Stimulated activated CD8-positive, alpha-beta memory T cell treated with anti-CD3 and anti-CD28 coated beads, Interleukin-7, amount 100 ng/mL, for 1 hour (primary cell): ENCODE results near the gene POLR2H.

Source experiments
- DNase-seq, 2 donors: peaks; one replicate each; pipeline ENCODE4 v3.0.0-alpha.2; 2020; ENCODE audit warnings: low read depth in 2 of 2

The POLR2H gene

GRCh38 chr3:184371570-184372018 lies 10.1 kb downstream of the POLR2H start:
- peak in 1 of 2 donors; percentile 33 for DNase-seq

DNA sequence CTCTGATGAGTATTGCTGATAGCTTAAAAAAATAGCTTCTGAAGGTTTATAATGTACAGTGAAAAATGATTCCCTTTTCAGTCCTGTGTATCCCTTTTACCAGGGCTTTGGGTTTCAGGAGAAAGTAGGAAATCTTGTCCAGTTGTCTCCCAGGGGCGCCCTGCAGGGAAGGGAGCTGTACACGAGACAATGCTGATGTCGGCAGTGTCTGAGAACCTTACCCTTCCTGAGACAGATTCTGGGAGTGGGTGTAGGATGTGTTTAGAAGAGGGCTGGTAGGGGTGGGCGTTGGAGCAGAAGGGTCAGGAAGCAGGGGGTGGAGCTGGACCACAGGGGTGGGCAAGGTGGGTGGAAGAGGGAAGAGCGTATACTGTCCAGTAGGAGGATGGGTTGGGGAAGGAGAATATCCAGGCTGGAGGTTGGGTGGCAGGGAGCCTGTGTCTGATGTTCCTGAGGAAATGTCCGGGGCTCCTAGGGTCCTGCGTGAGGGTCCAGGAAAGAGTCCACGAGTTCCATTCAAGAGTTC lies 10.8 kb downstream of the POLR2H start:
- DNase-seq, result no peak

GRCh38 chr3:184372911-184373310 lies 11.4 kb downstream of the POLR2H start:
- no peak for DNase-seq

- no peak for DNase-seq
These were observed 11.9 kb downstream of the POLR2H start for GRCh38 chr3:184373422-184373821.

DNA sequence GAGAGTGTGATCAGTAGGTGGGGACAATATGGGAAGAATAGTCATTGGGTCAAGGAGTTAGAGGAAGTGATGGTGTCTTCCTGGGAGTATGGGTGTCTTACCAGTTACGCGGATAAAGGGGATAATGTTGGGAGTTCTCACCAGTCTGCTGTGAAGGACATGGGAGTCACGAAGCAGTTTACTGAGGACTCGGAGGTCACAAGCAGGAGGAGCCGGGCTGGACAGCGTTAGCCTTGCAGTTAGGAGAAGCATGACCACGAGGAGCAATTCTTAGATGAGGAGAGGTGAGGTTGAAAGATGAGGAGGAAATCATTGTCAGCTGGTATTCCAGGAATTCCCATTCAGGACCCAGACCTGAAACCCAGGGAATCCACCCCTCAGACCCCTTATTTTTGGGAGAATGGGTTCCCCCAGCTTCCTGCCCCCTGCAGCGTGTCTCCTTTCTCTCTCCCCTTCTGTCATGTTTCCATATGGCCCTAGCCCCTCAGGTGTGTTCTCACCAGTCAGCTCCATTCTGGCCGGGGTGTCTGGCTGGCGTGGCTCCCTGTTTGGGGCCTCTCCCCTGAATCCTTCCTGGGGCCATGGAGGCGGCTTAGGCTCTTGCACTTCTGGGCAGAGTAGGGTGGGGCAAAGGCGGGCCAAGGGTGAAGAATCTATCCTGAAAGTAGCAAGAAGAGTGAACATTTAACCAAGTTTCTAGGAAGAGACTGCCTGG lies 14.4 kb downstream of the POLR2H start:
- no peak for DNase-seq

- no peak for DNase-seq
These were observed 15.9 kb downstream of the POLR2H start for GRCh38 chr3:184377374-184377773.

- DNase-seq, result no peak
These were observed 16.5 kb downstream of the POLR2H start, which contains the start of gene THPO for GRCh38 chr3:184377882-184378445. Gene THPO (minus strand): TSS chr3:184378207. CDS start chr3:184376259, 1,948 bp downstream.

DNA sequence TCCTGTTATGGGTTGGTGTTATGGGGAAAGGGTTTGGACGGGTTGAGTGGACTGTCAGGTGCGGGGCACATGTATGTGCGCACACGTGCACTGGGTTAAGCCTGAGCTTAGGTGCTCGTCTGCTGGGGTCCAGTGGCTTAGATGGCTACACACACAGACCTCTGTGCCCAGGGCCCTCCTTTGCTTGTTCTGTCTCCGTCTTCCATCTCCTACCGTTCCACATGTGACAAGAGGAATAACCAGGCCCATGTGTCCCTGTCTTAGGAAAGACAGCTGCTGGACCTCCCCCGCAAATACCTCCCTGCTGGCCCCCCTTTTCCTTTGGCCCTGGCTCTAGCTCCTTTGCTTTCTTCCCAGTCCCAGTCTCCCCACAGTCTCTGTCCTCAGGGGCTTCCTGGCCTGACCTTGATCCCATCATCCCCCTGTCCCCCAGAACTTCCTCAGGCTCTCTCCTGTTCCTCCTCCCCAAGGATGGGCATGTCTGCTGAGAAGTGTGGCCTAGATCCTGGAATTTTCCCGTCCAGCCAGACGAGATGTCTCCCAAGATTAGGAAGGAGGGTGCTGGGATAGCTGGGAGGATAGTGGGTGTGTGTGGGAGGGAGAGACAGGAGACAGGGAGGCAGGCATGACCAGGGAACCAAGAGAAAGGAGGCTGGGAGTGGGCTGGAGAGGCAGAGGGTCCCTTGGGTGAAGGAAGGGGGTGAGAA lies 17.3 kb downstream of the POLR2H start:
- no peak for DNase-seq

- no peak for DNase-seq
These were observed 18.1 kb downstream of the POLR2H start, which contains the start of gene CHRD for GRCh38 chr3:184379358-184380184. Gene CHRD (plus strand): TSS chr3:184380054. CDS start chr3:184380319, 265 bp downstream.

GRCh38 chr3:184380185-184380626 lies 18.7 kb downstream of the POLR2H start:
- no peak for DNase-seq

DNA sequence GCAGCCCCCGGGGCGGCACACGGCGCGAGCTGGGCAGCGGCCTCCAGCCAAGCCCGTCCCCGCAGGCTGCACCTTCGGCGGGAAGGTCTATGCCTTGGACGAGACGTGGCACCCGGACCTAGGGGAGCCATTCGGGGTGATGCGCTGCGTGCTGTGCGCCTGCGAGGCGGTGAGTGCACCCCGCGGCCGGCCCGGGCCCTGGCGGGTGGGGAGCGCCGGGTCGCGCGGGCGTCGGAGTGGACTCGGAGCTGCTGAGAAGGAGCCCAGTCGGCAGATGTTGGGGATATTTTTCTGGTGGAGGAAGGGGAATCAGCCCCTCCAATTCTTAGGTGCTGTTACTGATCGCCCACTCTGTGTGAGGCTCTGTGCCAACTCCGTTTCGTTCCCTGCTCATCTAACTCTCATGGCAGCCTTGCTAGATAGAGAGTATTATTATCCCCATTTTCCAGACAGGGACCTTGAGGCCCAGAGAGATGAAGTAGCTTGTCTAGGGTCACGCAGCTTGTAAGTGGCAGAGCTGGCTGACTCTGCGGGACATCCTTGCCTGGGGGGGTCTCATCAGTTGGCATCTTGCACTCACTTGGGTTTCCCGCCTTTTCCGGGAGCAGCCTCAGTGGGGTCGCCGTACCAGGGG lies 19.2 kb downstream of the POLR2H start:
- DNase-seq, result no peak

- no peak for DNase-seq
These were observed 20.0 kb downstream of the POLR2H start for GRCh38 chr3:184381261-184382224.

- DNase-seq, result no peak
These were observed 21.0 kb downstream of the POLR2H start for GRCh38 chr3:184382326-184383032.

GRCh38 chr3:184383033-184383740 lies 21.7 kb downstream of the POLR2H start:
- DNase-seq, result no peak

DNA sequence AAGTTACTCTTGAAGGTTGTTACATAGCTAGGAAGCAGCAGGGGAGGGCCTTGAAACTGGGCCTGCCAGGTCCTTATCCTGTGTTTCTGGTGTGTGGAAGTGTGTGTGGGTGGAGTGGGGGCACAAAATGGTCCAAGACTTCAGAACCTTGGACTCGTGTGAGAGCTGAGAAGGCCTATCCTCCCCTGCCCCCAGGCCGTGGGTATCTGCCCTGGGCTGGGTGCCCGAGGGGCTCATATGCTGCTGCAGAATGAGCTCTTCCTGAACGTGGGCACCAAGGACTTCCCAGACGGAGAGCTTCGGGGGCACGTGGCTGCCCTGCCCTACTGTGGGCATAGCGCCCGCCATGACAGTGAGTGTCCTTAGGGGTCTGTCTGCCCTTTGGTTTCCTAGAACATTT lies 22.8 kb downstream of the POLR2H start:
- DNase-seq, result no peak

GRCh38 chr3:184384856-184385422 lies 23.4 kb downstream of the POLR2H start:
- DNase-seq, result no peak

- no peak for DNase-seq
These were observed 24.7 kb downstream of the POLR2H start for GRCh38 chr3:184386047-184386806.
